Measurements from ENCODE around the gene RAVER2. TPM values are rescaled to one million over a fixed set of nuclear protein-coding genes. Genes with fewer than 3 reads are reported as not detected.

Gene RAVER2
- total RNA-seq, 1 experiment from 2014 or later, result 20.3 TPM

- TF ChIP-seq ATF6 (CRISPR knock-in tag; IDR thresholded peaks at IDR 0.05), result no peak
Measured at GRCh38 chr1:64848803-64849202, 103.9 kb downstream of the RAVER2 start (continued).

- H3K27me3 Mint-ChIP-seq (ENCODE audit: low read depth), result no peaks in the 10 kb centered on the region
- H3K36me3 Mint-ChIP-seq, result peaks cover 3% of the 10 kb centered on the region
- ChIA-PET CTCF (no interaction called here), POLR2A (no interaction called here)
- H3K4me1 Mint-ChIP-seq, result no peaks in the 10 kb centered on the region
- TF ChIP-seq ATF3 (CRISPR knock-in tag; conservative IDR thresholded peaks at IDR 0.05), result no peak
- TF ChIP-seq ZNF121 (CRISPR knock-in tag; IDR thresholded peaks at IDR 0.05), result no peak
- no peak for TF ChIP-seq ZNF423 (CRISPR knock-in tag; IDR thresholded peaks at IDR 0.05)
- TF ChIP-seq CREB1 (CRISPR knock-in tag; IDR thresholded peaks at IDR 0.05), result no peak
- TF ChIP-seq ZNF281 (CRISPR knock-in tag; IDR thresholded peaks at IDR 0.05), result no peak
- TF ChIP-seq RELA (CRISPR knock-in tag; IDR thresholded peaks at IDR 0.05; ENCODE audit: borderline replicate concordance), result no peak
- TF ChIP-seq GTF2I (CRISPR knock-in tag; conservative IDR thresholded peaks at IDR 0.05), result no peak
- no peak for TF ChIP-seq ZBTB43 (CRISPR knock-in tag; IDR thresholded peaks at IDR 0.05)
- no peak for TF ChIP-seq ZNF396 (CRISPR knock-in tag; IDR thresholded peaks at IDR 0.05; ENCODE audit: borderline replicate concordance)
- TF ChIP-seq TP53 (CRISPR knock-in tag; IDR thresholded peaks at IDR 0.05), result no peak
- TF ChIP-seq NFYB (CRISPR knock-in tag; conservative IDR thresholded peaks at IDR 0.05; ENCODE audit: low read depth), result no peak
- no peak for TF ChIP-seq ETV6 (CRISPR knock-in tag; IDR thresholded peaks at IDR 0.05)
- TF ChIP-seq MAX (CRISPR knock-in tag; IDR thresholded peaks at IDR 0.05), result no peak
- no peak for TF ChIP-seq ZNF138 (CRISPR knock-in tag; conservative IDR thresholded peaks at IDR 0.05)
- TF ChIP-seq USF2 (CRISPR knock-in tag; IDR thresholded peaks at IDR 0.05), result no peak
- no peak for TF ChIP-seq FOXJ3 (CRISPR knock-in tag; IDR thresholded peaks at IDR 0.05; ENCODE audit: borderline replicate concordance)
- ATAC-seq (no peak), DNase-seq (ENCODE audit: low spot score) (no peak)
- no peaks in the 10 kb centered on the region for H3K9me3 Mint-ChIP-seq
- H3K4me3 Mint-ChIP-seq, result no peak overlapping the region
- H3K27ac Mint-ChIP-seq, result no peak overlapping the region
Measured at GRCh38 chr1:64849942-64850341, 105.1 kb downstream of the RAVER2 start.

- Mint-ChIP-seq H3K4me3 (no peak overlapping the region), H3K36me3 (peaks cover 3% of the 10 kb centered on the region), H3K9me3 (no peaks in the 10 kb centered on the region), H3K27ac (no peak overlapping the region), H3K27me3 (ENCODE audit: low read depth) (no peaks in the 10 kb centered on the region), H3K4me1 (no peaks in the 10 kb centered on the region)
- DNase-seq (ENCODE audit: low spot score) (no peak), ATAC-seq (no peak)
- ChIA-PET CTCF (no interaction called here), POLR2A (no interaction called here)
- TF ChIP-seq KAT7 (CRISPR knock-in tag; IDR thresholded peaks at IDR 0.05; ENCODE audit: borderline replicate concordance) (no peak), PRDM15 (CRISPR knock-in tag; IDR thresholded peaks at IDR 0.05) (no peak), AR (CRISPR knock-in tag; IDR thresholded peaks at IDR 0.05) (no peak)
Measured at GRCh38 chr1:64850846-64851245, 106.0 kb downstream of the RAVER2 start.
